Stimulated activated CD8-positive, alpha-beta memory T cell treated with anti-CD3 and anti-CD28 coated beads, Interleukin-15, amount 100 ng/mL, for 24 hours (primary cell): ENCODE results near the gene STRN4.
"Not testable (repeated sequence)": the region's sequence is repeated elsewhere in the genome, so short reads cannot be mapped to it uniquely, and the experiment has no call there.

Experiments used
- DNase-seq: peaks from one replicate; pipeline ENCODE4 v3.0.0-alpha.2; 2020; ENCODE audit warnings: low read depth

The STRN4 gene

DNA sequence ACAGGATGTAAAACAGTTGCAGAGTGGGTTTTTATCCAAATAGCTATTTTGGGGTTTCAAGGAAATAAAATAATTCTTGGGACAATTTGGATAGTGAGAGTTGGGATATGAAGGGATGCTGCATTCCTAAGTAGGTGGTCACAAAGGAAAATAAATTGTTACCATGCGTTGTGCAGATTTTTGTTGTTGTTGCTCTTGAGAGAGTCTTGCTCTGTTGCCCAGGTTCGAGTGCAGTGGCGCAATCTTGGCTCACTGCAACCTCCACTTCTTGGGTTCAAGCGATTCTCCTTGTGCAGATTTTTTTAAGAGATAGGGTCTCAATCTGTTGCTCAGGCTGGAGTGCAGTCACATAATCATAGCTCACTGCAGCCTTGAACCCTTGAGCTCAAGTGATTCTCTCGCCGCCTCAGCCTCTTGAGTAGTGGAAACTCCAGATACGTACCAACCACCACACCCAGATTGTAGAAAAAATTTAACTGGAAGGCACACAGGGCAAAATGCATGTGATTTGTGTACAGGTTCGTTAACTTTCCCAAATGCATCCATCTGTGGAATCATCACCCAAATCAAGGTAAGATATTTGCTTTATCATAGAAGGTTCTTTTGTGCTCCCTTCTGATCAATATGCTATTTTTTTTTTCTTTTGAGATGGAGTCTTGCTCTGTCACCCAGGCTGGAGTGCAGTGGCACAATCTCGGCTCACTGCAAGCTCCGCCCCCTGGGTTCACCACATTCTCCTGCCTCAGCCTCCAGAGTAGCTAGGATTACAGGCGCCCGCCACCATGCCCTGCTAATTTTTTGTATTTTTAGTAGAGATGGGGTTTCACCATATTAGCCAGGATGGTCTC is 26.1 kb upstream of the STRN4 start:
- DNase-seq = no peak

- not testable (repeated sequence) for DNase-seq
Measured at GRCh38 chr19:46768746-46769145, 22.5 kb upstream of the STRN4 start.

DNA sequence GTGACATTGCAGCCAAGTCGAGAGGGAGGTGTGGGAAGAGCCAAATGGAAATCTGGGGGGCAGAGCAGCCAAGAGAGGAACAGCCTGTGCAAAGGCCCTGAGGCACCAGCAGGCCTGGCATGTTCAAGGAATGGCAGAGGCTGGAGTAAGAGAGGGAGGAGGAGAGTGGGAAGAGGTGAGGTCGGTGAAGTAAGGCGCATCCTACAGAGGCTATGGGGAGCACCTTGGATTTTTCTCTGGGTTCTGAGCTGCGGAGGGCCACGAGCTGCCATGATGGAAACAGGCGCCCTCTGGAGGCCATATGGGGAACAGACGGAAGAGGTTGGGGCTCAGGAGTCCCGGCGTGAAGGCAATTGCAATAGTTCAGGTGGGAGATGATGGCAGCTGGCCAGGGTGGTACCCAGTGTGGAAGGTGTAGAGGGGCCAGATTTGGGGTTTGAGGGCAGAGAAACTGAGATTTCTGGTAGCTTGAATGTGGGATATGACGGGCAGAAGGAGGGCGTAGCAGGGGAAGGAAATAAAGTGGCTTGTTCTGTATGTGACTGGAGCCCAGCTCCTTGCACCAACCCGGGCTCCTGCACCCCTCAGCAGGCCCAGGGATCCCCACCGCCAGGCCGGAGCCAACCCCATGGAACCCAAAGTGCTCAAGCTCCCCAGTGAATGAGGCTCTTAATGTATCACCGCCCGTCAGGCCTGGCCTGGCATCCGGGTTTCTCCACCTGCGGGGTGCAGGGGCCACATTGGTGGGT is 20.5 kb upstream of the STRN4 start:
- DNase-seq = no peak

GRCh38 chr19:46764817-46765291 is 18.6 kb upstream of the STRN4 start:
- no peak for DNase-seq

GRCh38 chr19:46762245-46762890 is 16.1 kb upstream of the STRN4 start:
- no peak for DNase-seq

- DNase-seq = no peak
Measured at GRCh38 chr19:46761418-46761831, 15.2 kb upstream of the STRN4 start.

- DNase-seq = not testable (repeated sequence)
Measured at GRCh38 chr19:46760897-46761296, 14.6 kb upstream of the STRN4 start.

DNA sequence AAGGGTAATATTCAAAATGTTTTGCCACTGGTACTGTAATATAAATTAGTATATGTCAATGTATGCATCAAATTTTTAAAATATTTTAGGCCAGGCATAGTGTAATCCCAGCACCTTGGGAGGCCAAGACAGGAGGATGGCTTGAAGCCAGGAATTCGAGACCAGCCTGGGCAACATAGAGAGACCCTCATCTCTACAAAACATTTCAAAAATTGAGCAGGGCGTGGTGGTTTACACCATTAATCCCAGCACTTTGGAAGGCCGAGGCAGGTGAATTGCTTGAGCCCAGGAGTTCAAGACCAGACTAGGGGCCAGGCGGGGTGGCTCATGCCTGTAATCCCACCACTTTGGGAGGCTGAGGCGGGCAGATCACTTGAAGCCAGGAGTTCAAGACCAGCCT is 14.1 kb upstream of the STRN4 start:
- DNase-seq = no peak

GRCh38 chr19:46759817-46760333 is 13.6 kb upstream of the STRN4 start:
- DNase-seq = no peak

DNA sequence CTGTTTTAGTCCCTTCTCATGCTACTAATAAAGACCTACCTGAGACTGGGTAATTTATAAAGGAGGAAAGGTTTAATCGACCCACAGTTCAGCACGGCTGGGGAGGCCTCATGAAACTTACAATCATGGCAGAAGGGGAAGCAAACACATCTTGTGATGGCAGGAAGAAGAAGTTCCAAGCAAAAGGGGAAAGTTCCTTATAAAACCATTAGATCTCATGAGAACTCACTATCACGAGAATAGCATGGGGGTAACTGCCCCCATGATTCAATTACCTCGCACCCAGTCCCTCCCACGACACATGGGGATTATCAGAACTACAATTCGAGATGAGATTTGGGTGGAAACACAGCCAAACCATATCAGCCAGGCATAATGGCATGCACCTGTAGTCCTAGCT is 13.0 kb upstream of the STRN4 start:
- DNase-seq = no peak

GRCh38 chr19:46756544-46756888 is 10.3 kb upstream of the STRN4 start:
- no peak for DNase-seq

DNA sequence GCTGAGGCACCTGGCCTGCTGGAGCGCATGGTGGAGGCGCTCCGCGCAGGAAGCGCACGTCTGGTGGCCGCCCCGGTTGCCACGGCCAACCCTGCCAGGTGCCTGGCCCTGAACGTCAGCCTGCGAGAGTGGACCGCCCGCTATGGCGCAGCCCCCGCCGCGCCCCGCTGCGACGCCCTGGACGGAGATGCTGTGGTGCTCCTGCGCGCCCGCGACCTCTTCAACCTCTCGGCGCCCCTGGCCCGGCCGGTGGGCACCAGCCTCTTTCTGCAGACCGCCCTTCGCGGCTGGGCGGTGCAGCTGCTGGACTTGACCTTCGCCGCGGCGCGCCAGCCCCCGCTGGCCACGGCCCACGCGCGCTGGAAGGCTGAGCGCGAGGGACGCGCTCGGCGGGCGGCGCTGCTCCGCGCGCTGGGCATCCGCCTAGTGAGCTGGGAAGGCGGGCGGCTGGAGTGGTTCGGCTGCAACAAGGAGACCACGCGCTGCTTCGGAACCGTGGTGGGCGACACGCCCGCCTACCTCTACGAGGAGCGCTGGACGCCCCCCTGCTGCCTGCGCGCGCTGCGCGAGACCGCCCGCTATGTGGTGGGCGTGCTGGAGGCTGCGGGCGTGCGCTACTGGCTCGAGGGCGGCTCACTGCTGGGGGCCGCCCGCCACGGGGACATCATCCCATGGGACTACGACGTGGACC is 9.7 kb upstream of the STRN4 start:
- DNase-seq = no peak

- no peak for DNase-seq
Measured at GRCh38 chr19:46755077-46755852, 9.0 kb upstream of the STRN4 start.

GRCh38 chr19:46753420-46754155 is 7.3 kb upstream of the STRN4 start:
- DNase-seq = no peak

DNA sequence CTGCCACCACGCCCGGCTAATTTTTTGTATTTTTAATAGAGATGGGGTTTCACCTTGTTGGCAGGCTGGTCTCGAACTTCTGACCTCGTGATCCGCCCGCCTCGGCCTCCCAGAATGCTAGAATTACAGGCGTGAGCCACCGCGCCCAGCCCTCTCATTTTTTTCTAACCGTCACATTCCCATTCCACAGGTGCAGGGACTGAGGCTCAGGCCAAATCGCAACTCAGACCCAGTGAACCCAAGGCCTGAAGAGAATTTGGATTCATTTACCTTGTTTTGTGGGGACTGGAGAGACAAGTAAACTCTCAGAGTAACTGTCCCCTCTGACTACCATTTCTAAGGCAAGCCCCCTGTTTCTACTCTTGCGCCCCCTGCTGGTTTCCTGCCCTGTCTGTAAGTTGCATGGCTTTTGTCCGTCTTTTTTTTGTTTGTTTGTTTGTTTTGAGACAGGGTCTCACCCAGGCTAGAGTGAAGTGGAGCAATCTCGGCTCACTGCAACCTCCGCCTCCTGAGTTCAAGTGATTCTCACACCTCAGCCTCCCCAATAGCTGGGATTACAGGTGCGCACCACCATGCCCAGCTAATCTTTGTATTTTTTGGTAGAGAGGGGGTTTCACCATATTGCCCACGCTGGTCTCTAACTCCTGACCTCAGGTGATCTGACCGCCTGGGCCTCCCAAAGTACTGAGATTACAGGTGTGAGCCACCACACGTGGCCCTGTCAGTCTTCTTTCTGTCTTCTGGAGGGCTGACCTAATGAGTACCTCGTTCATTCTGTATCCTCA is 2.3 kb upstream of the STRN4 start:
- peak; percentile 65 for DNase-seq

DNA sequence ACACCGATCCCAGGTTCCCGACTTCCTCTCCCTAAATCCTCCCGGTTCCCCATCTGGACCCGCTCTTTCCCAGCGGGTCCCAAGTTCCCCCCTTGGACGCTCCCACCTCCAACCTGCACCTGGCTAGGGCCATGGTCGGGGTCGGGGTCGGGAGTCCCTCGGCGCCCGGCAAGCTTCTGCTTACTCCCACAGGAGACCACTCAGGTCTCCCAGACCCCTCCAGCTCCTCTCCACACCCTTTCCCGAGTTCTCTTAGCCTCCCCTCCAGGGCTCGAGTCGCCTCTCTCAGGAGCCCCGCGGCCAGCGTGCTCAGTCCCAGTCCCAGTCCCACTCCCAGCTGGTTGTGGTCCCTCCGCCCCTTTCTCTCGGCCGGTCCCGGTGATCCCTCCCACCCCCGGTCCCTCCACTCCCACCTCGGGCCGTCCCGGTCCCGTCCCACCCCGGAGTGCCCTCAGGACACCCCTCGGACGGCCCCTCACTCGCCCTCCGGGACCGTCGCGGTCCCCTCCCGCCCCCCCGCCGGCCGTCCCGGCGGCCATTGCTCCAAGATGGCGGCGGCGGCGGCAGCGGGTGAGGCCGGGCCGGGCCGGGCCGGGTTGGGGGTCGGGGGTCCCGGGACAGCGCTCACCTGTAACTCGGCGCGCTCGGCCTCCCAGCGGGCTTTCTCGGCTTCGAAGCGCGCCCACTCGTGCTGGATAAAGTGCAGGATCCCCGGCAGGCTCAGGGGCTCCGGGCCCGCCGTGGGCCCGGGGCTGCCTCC is 549 bp downstream of the STRN4 start, which contains the start of gene FKRP:
Gene FKRP, plus strand, starts transcription at position 537 of the 760 bp plus-strand sequence. CDS start 9,394 bp downstream, outside the sequence.
- DNase-seq = no peak

DNA sequence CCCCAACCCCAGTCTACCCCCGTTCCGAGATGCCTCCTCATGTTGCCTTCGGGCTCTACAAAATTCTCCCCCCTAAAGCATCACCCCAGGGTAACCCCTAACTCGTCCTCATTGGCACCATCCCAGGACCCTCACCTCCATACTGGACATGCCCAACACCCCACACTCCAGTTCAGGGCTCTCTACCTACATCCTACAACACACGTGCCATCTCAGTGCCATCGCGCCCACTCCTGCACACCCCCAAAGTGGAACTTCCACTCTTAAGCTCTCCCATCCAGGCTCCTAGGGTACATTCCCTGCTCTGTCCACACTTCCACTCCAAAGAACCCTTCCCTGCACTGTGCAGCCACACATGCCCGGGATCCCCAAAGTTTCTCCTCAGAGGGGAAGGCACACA is 1.2 kb downstream of the STRN4 start:
- no peak for DNase-seq

- no peak for DNase-seq
Measured at GRCh38 chr19:46744005-46744691, 2.1 kb downstream of the STRN4 start.
